OCI-LY7 (cell line): ENCODE results near the gene ZNF813. TPM values are rescaled to one million over a fixed set of nuclear protein-coding genes. Genes with fewer than 3 reads are reported as not detected.

Source experiments
- BruUV-seq: library from RNA; stranded (reverse); fragments of 400-500 nt; replicated peaks from 2 replicates; lab custom pipeline; 2021; lab: Mats Ljungman, UMichigan
- CTCF ChIA-PET: fragments of 300-600 bp; sonication (Branson Sonifier 250); formaldehyde crosslinking; loops from one replicate; lab custom pipeline; 2022; ENCODE audit warnings: antibody characterized with exemption; ENCODE audit not compliant: unreplicated experiment; lab: Charles Lee
- POLR2A ChIA-PET: fragments of 300-600 bp; sonication (Branson Sonifier 250); formaldehyde crosslinking; loops from one replicate; lab custom pipeline; 2022; ENCODE audit warnings: antibody characterized with exemption; lab: Charles Lee
- DNase-seq: peaks from one replicate; pipeline ENCODE4 v3.0.0-alpha.2; 2015; ENCODE audit warnings: low spot score
- H2AFZ ChIP-seq: fragments of 200-600 bp; sonication (generic), shearing (Covaris generic); 2 replicates; pipeline ENCODE4 v1.6.1; 2014; ENCODE audit warnings: mild to moderate bottlenecking, antibody characterized with exemption, low read length, moderate library complexity
- H3K27ac ChIP-seq: fragments of 200-600 bp; sonication (generic); 2 replicates; pipeline ENCODE4 v1.5.1; 2014; ENCODE audit warnings: mixed run types, low read depth, mild to moderate bottlenecking, moderate library complexity, low read length, inconsistent platforms; ENCODE audit not compliant: poor library complexity, severe bottlenecking
- H3K36me3 ChIP-seq: fragments of 200-600 bp; sonication (generic); 2 replicates; pipeline ENCODE4 v1.6.1; 2014; ENCODE audit warnings: mild to moderate bottlenecking, antibody characterized with exemption, low read length, moderate library complexity, mixed read lengths; ENCODE audit not compliant: insufficient read depth
- H3K4me1 ChIP-seq: fragments of 200-600 bp; sonication (generic); 2 replicates; pipeline ENCODE4 v1.5.1; 2014; ENCODE audit warnings: mild to moderate bottlenecking, low read length; ENCODE audit not compliant: insufficient read depth, poor library complexity, severe bottlenecking
- H3K4me2 ChIP-seq: fragments of 200-600 bp; sonication (generic); 2 replicates; pipeline ENCODE4 v1.6.1; 2014; ENCODE audit warnings: mild to moderate bottlenecking, low read length
- H3K4me3 ChIP-seq: fragments of 200-600 bp; sonication (generic); 2 replicates; pipeline ENCODE4 v1.5.1; 2014; ENCODE audit warnings: mild to moderate bottlenecking, low read depth, low read length; ENCODE audit not compliant: poor library complexity, severe bottlenecking
- H3K79me2 ChIP-seq: fragments of 200-600 bp; sonication (generic); 2 replicates; pipeline ENCODE4 v1.6.1; 2016; ENCODE audit warnings: low read depth, mild to moderate bottlenecking, low read length, moderate library complexity, mixed read lengths; ENCODE audit not compliant: insufficient read depth
- H3K9me2 ChIP-seq: fragments of 200-600 bp; sonication (generic); 2 replicates; pipeline ENCODE4 v1.6.1; 2016; ENCODE audit warnings: mild to moderate bottlenecking, low read length, mixed read lengths; ENCODE audit not compliant: insufficient read depth
- H3K9me3 ChIP-seq: fragments of 200-600 bp; sonication (generic); 2 replicates; pipeline ENCODE4 v1.6.1; 2014; ENCODE audit warnings: mild to moderate bottlenecking, mixed run types, low read length, mixed read lengths
- H4K20me1 ChIP-seq: fragments of 200-600 bp; sonication (generic); 2 replicates; pipeline ENCODE4 v1.6.1; 2014; ENCODE audit warnings: mild to moderate bottlenecking, antibody characterized with exemption, low read length, moderate library complexity, mixed read lengths; ENCODE audit not compliant: insufficient read depth
- CTCF ChIP-seq: fragments of 200-600 bp; sonication (generic); conservative IDR thresholded peaks from 2 replicates; pipeline ENCODE4 v1.5.1; 2014; ENCODE audit warnings: mild to moderate bottlenecking, antibody characterized with exemption, low read length, moderate library complexity, mixed read lengths
- EZH2phosphoT487 ChIP-seq: fragments of 200-600 bp; sonication (generic); IDR thresholded peaks from 2 replicates; pipeline ENCODE4 v1.6.1; 2018; ENCODE audit warnings: low read depth, borderline replicate concordance, mild to moderate bottlenecking, mixed run types, antibody characterized with exemption, low read length, moderate library complexity, mixed read lengths
- intact Hi-C: fragments of 100-400 bp; cut with micrococcal nuclease; formaldehyde crosslinking; loops from one replicate; pipeline ENCODE4 v1.10.0; 2022; ENCODE audit not compliant: unreplicated experiment
- total RNA-seq, 2 experiments: library from RNA; depleted of rRNA in 1 of 2; stranded (reverse); fragments of >200 nt in 1 of 2; shearing (Covaris generic) in 1 of 2; gene quantifications; 2 replicates each; pipeline ENCODE4 v1.2.3, GENCODE V29; 2014 to 2022

The ZNF813 gene
- total RNA-seq, 2 experiments from 2014 or later = 5.9 to 6.7 TPM

- intact Hi-C loops = no loop called here
- no peak overlapping the region for H3K27ac ChIP-seq
- CTCF ChIA-PET = no interaction called here
Observed at GRCh38 chr19:53518121-53518520, 50.6 kb downstream of the ZNF813 start.

GRCh38 chr19:53518716-53519115, 51.2 kb downstream of the ZNF813 start:
- POLR2A ChIA-PET = no interaction called here

More at GRCh38 chr19:53518121-53518520, 50.6 kb downstream of the ZNF813 start:
- Histone ChIP-seq H2AFZ (no peak overlapping the region), H3K9me2 (no peaks in the 10 kb centered on the region), H3K36me3 (0 out of 2 replicates have a peak, but pooled peaks cover 4% of the 10 kb centered on the region), H3K9me3 (peaks cover 4% of the 10 kb centered on the region; the same call in 1 of the 2 replicates), H3K4me2 (no peak overlapping the region), H4K20me1 (no peaks in the 10 kb centered on the region), H3K4me3 (no peak overlapping the region), H3K4me1 (peaks cover 5% of the 10 kb centered on the region), H3K79me2 (no peaks in the 10 kb centered on the region)
- no peak for DNase-seq
- TF ChIP-seq CTCF = no peak
- no peak for TF ChIP-seq EZH2phosphoT487
- POLR2A ChIA-PET = no interaction called here
- BruUV-seq = no TSS peak

More at GRCh38 chr19:53518716-53519115, 51.2 kb downstream of the ZNF813 start:
- H3K4me2 ChIP-seq = no peak overlapping the region
- TF ChIP-seq CTCF (no peak), EZH2phosphoT487 (no peak)
- H3K79me2 ChIP-seq = no peaks in the 10 kb centered on the region
- peaks cover 7% of the 10 kb centered on the region for H3K36me3 ChIP-seq
- intact Hi-C loops = no loop called here
- H3K27ac ChIP-seq = no peak overlapping the region
- no peak overlapping the region for H2AFZ ChIP-seq
- no peak overlapping the region for H3K4me3 ChIP-seq
- H3K9me2 ChIP-seq = no peaks in the 10 kb centered on the region
- peaks cover 5% of the 10 kb centered on the region for H3K4me1 ChIP-seq
- H4K20me1 ChIP-seq = no peaks in the 10 kb centered on the region
- CTCF ChIA-PET = no interaction called here
- peaks cover 4% of the 10 kb centered on the region; the same call in 1 of the 2 replicates for H3K9me3 ChIP-seq
- BruUV-seq = no TSS peak
- DNase-seq = no peak
